ENCODE data around the gene EEF1A2.

EEF1A2 gene

GRCh38 chr20:63466861-63467260 lies 32.0 kb downstream of the EEF1A2 start:
- DNase-seq, result no peak

- no peak for DNase-seq
These were observed 32.5 kb downstream of the EEF1A2 start for GRCh38 chr20:63466250-63466825.

- DNase-seq, result no peak
These were observed 33.3 kb downstream of the EEF1A2 start for GRCh38 chr20:63465380-63466249.

GRCh38 chr20:63464289-63464635 lies 34.6 kb downstream of the EEF1A2 start:
- DNase-seq, result no peak

GRCh38 chr20:63463400-63464288 lies 35.2 kb downstream of the EEF1A2 start:
- no peak for DNase-seq

GRCh38 chr20:63462244-63462643 lies 36.6 kb downstream of the EEF1A2 start:
- DNase-seq, result no peak

- no peak for DNase-seq
These were observed 37.6 kb downstream of the EEF1A2 start for GRCh38 chr20:63461104-63461763.

GRCh38 chr20:63459070-63459380 lies 39.9 kb downstream of the EEF1A2 start:
- no peak for DNase-seq

- DNase-seq, result no peak
These were observed 40.5 kb downstream of the EEF1A2 start for GRCh38 chr20:63458170-63459069.

GRCh38 chr20:63457737-63458136 lies 41.1 kb downstream of the EEF1A2 start:
- DNase-seq, result no peak

GRCh38 chr20:63456429-63457284 lies 42.2 kb downstream of the EEF1A2 start:
- no peak for DNase-seq

GRCh38 chr20:63455568-63455859 lies 43.4 kb downstream of the EEF1A2 start:
- no peak for DNase-seq

GRCh38 chr20:63454731-63455567 lies 43.9 kb downstream of the EEF1A2 start:
- no peak for DNase-seq

GRCh38 chr20:63452821-63453523 lies 45.9 kb downstream of the EEF1A2 start:
- no peak for DNase-seq

GRCh38 chr20:63452341-63452740 lies 46.5 kb downstream of the EEF1A2 start:
- no peak for DNase-seq

- DNase-seq, result no peak
These were observed 47.1 kb downstream of the EEF1A2 start for GRCh38 chr20:63451821-63452220.

- DNase-seq, result no peak
These were observed 48.8 kb downstream of the EEF1A2 start for GRCh38 chr20:63449796-63450730.

- no peak for DNase-seq
These were observed 49.9 kb downstream of the EEF1A2 start for GRCh38 chr20:63449025-63449424.

GRCh38 chr20:63448031-63448430 lies 50.9 kb downstream of the EEF1A2 start:
- DNase-seq, result no peak
